ENCODE data around the gene LRP1B. TPM values are rescaled to one million over a fixed set of nuclear protein-coding genes. Genes with fewer than 3 reads are reported as not detected.
"Not testable (repeated sequence)": the region's sequence is repeated elsewhere in the genome, so short reads cannot be mapped to it uniquely, and the experiment has no call there.

Gene LRP1B
- total RNA-seq, 1 experiment from 2014 or later, result not detected

DNA sequence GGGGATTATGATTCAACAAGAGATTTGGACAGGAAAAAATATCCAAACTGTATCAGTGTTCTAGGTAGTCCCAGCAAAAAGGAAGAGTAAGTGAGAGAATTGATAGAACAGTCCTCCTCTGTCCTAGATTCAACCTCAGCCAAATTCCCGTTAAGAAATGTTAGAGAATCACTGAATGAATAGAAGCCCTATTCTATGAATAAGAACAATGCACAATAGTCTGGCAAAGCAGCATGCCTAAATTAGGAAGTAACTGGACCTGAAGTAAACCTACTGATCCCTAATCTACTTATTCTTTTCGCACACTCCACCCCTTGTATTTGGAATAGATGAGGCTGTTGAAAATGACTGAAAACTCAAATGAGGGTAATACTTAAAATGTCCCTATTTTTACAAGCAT is 1665.5 kb downstream of the LRP1B start:
- H3K9me3 ChIP-seq, result no peaks in the 10 kb centered on the region
- DNase-seq, result no peak
- H3K27me3 ChIP-seq, result no peaks in the 10 kb centered on the region
- no peak overlapping the region for H3K4me3 ChIP-seq
- H3K36me3 ChIP-seq, result no peaks in the 10 kb centered on the region

GRCh38 chr2:140462990-140463389 is 1667.8 kb downstream of the LRP1B start:
- no peaks in the 10 kb centered on the region for H3K36me3 ChIP-seq
- H3K4me3 ChIP-seq, result no peak overlapping the region
- no peaks in the 10 kb centered on the region for H3K9me3 ChIP-seq
- no peak for DNase-seq
- no peaks in the 10 kb centered on the region for H3K27me3 ChIP-seq

DNA sequence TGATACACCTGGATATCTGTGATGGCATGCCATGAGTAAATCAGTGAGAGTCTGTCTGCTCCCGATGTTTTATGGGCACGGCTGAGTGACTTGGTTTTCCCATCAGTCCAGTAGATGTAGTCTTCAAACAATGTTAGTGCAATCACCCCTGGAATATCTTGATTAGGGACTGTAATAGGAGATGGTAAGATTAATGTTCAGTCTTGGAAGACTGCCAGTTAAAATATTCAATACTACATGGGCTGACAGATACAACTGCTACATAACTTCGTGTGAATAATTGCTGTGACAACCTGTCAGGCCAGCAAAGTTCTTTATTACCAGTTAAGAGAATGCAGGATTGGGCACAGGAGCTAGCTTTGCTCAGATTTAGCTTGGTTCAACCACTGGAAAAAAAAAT is 1673.3 kb downstream of the LRP1B start:
- no peaks in the 10 kb centered on the region for H3K36me3 ChIP-seq
- no peak overlapping the region for H3K4me3 ChIP-seq
- H3K9me3 ChIP-seq, result no peaks in the 10 kb centered on the region
- H3K27me3 ChIP-seq, result no peaks in the 10 kb centered on the region
- DNase-seq, result no peak

DNA sequence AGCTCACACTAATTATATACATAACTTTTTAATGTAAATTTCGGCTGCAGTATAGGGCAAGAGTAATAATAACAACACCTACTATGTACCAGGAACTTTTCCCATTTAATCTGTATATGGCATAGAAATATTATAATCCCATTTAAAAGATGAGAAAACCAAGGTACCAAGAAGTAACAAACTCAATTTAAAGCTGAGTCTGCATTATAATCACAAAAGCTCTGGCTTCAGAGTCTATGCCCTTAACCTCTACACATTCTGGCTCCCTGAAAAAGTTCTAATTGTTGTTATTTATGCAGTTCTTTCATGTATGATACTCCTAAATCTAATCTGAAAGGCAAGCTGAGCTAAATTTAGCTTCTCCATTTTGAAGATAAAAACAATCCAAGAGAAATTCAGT is 1675.5 kb downstream of the LRP1B start:
- H3K9me3 ChIP-seq, result no peaks in the 10 kb centered on the region
- no peak for DNase-seq
- H3K4me3 ChIP-seq, result no peak overlapping the region
- H3K27me3 ChIP-seq, result no peaks in the 10 kb centered on the region
- no peaks in the 10 kb centered on the region for H3K36me3 ChIP-seq

- Histone ChIP-seq H3K9me3 (no peaks in the 10 kb centered on the region), H3K36me3 (no peaks in the 10 kb centered on the region), H3K27me3 (no peaks in the 10 kb centered on the region), H3K4me3 (no peak overlapping the region)
- DNase-seq, result peak; percentile 52
These were observed 1676.1 kb downstream of the LRP1B start for GRCh38 chr2:140454717-140455116.

GRCh38 chr2:140451324-140451723 is 1679.5 kb downstream of the LRP1B start:
- Histone ChIP-seq H3K9me3 (no peaks in the 10 kb centered on the region), H3K4me3 (no peak overlapping the region), H3K27me3 (no peaks in the 10 kb centered on the region), H3K36me3 (no peaks in the 10 kb centered on the region)
- no peak for DNase-seq

GRCh38 chr2:140442319-140442718 is 1688.5 kb downstream of the LRP1B start:
- Histone ChIP-seq H3K9me3 (no peaks in the 10 kb centered on the region), H3K36me3 (no peaks in the 10 kb centered on the region), H3K4me3 (no peak overlapping the region), H3K27me3 (no peaks in the 10 kb centered on the region; the same call in 1 of the 2 replicates)
- DNase-seq, result no peak

GRCh38 chr2:140440815-140441214 is 1690.0 kb downstream of the LRP1B start:
- Histone ChIP-seq H3K27me3 (no peaks in the 10 kb centered on the region; the same call in 1 of the 2 replicates), H3K36me3 (no peaks in the 10 kb centered on the region), H3K4me3 (no peak overlapping the region), H3K9me3 (no peaks in the 10 kb centered on the region)
- DNase-seq, result no peak

GRCh38 chr2:140436936-140437335 is 1693.9 kb downstream of the LRP1B start:
- H3K27me3 ChIP-seq, result no peaks in the 10 kb centered on the region; the same call in 1 of the 2 replicates
- no peaks in the 10 kb centered on the region for H3K9me3 ChIP-seq
- no peaks in the 10 kb centered on the region for H3K36me3 ChIP-seq
- H3K4me3 ChIP-seq, result no peak overlapping the region
- no peak for DNase-seq

GRCh38 chr2:140427033-140427432 is 1703.8 kb downstream of the LRP1B start:
- not testable (repeated sequence) for H3K27me3 ChIP-seq, DNase-seq, H3K9me3 ChIP-seq, H3K4me3 ChIP-seq, H3K36me3 ChIP-seq

DNA sequence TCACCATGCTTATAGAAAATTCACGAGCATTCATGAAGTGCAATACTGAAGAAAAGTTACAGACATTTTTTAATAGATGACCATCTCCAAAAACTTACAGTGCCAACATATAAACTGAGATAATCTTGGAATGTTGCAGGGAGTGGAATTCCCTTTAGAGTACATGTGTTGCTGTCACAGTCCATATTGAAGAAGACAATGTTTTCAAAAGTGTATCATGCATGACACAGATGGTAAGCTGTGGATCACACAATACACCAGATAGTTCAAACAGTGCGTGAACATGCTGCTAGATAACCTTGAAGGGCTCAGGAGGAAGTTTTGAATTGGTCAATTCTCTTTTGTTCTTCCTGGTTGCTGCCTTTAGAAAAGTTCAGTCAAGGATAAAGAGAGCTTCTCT is 1706.3 kb downstream of the LRP1B start:
- Histone ChIP-seq H3K4me3 (no peak overlapping the region), H3K27me3 (no peaks in the 10 kb centered on the region), H3K36me3 (no peaks in the 10 kb centered on the region), H3K9me3 (no peaks in the 10 kb centered on the region)
- no peak for DNase-seq

GRCh38 chr2:140422759-140423158 is 1708.1 kb downstream of the LRP1B start:
- H3K27me3 ChIP-seq, result no peaks in the 10 kb centered on the region

GRCh38 chr2:140417504-140417903 is 1713.3 kb downstream of the LRP1B start:
- no peak for DNase-seq
- Histone ChIP-seq H3K36me3 (no peaks in the 10 kb centered on the region), H3K27me3 (no peaks in the 10 kb centered on the region), H3K4me3 (no peak overlapping the region), H3K9me3 (no peaks in the 10 kb centered on the region; the same call in 1 of the 2 replicates)

More at GRCh38 chr2:140422759-140423158, 1708.1 kb downstream of the LRP1B start:
- no peak for DNase-seq
- Histone ChIP-seq H3K4me3 (no peak overlapping the region), H3K36me3 (no peaks in the 10 kb centered on the region), H3K9me3 (no peaks in the 10 kb centered on the region)

GRCh38 chr2:140416577-140416976 is 1714.2 kb downstream of the LRP1B start:
- Histone ChIP-seq H3K36me3 (no peaks in the 10 kb centered on the region), H3K4me3 (no peak overlapping the region), H3K9me3 (no peaks in the 10 kb centered on the region; the same call in 1 of the 2 replicates), H3K27me3 (no peaks in the 10 kb centered on the region)
- no peak for DNase-seq

- not testable (repeated sequence) for H3K4me3 ChIP-seq, H3K27me3 ChIP-seq, H3K9me3 ChIP-seq, H3K36me3 ChIP-seq, DNase-seq
These were observed 1715.8 kb downstream of the LRP1B start for GRCh38 chr2:140415035-140415434.

- DNase-seq, result no peak
- H3K36me3 ChIP-seq, result no peaks in the 10 kb centered on the region
- no peak overlapping the region for H3K4me3 ChIP-seq
- no peaks in the 10 kb centered on the region; the same call in 1 of the 2 replicates for H3K9me3 ChIP-seq
- H3K27me3 ChIP-seq, result no peaks in the 10 kb centered on the region
These were observed 1720.1 kb downstream of the LRP1B start for GRCh38 chr2:140410695-140411094.

DNA sequence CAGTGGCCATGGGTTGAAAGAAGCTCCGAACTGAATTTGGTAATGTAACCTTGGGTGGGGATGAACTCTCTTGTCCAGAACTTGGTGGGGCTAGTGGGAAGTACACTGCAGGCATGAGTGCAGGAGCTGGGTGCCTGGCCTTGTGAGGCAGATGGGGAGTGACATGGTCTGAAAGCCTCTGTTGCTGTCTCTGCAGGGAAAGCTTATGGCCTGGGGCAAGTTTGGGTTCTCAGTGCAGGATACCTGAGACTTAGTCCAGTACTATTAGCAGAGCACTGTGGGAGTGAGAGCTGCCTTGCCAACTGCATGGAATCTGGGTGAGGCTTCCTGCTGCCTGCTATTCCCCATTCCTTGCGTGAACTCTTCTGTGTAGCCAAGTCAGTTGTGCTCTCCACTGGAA is 1729.8 kb downstream of the LRP1B start:
- no peaks in the 10 kb centered on the region for H3K36me3 ChIP-seq
- no peaks in the 10 kb centered on the region for H3K27me3 ChIP-seq
- no peak for DNase-seq
- H3K9me3 ChIP-seq, result peaks cover 5% of the 10 kb centered on the region; the same call in 1 of the 2 replicates
- no peak overlapping the region for H3K4me3 ChIP-seq

GRCh38 chr2:140392824-140393223 is 1738.0 kb downstream of the LRP1B start:
- Histone ChIP-seq H3K36me3 (no peaks in the 10 kb centered on the region), H3K4me3 (no peak overlapping the region), H3K27me3 (no peaks in the 10 kb centered on the region), H3K9me3 (no peaks in the 10 kb centered on the region)
- DNase-seq, result no peak

- no peak for DNase-seq
- Histone ChIP-seq H3K9me3 (no peaks in the 10 kb centered on the region), H3K4me3 (no peak overlapping the region), H3K27me3 (no peaks in the 10 kb centered on the region), H3K36me3 (no peaks in the 10 kb centered on the region)
These were observed 1745.9 kb downstream of the LRP1B start for GRCh38 chr2:140384946-140385345.

All from MG63 (cell line).